GM18498 (cell line): ENCODE measurements around the gene STPG4.
"Not testable (repeated sequence)": the region's sequence is repeated elsewhere in the genome, so short reads cannot be mapped to it uniquely, and the experiment has no call there.

Experiments used
- ATAC-seq: cut with Tn5 transposase; IDR thresholded peaks from one replicate; pipeline ENCODE4 v1.9.1; 2021; ENCODE audit warnings: mild to moderate bottlenecking, moderate library complexity; ENCODE audit not compliant: unreplicated experiment

STPG4 gene

GRCh38 chr2:47128705-47129104, 26.4 kb downstream of the STPG4 start:
- ATAC-seq, result no peak

- no peak for ATAC-seq
Measured at GRCh38 chr2:47127862-47128543, 27.1 kb downstream of the STPG4 start.

- no peak for ATAC-seq
Measured at GRCh38 chr2:47126783-47127182, 28.3 kb downstream of the STPG4 start.

GRCh38 chr2:47124740-47125139, 30.4 kb downstream of the STPG4 start:
- ATAC-seq, result not testable (repeated sequence)

GRCh38 chr2:47120424-47120823, 34.7 kb downstream of the STPG4 start:
- ATAC-seq, result not testable (repeated sequence)

- ATAC-seq, result no peak
Measured at GRCh38 chr2:47119001-47119400, 36.1 kb downstream of the STPG4 start.

- ATAC-seq, result no peak
Measured at GRCh38 chr2:47118581-47118980, 36.5 kb downstream of the STPG4 start.

GRCh38 chr2:47112665-47113435, 42.3 kb downstream of the STPG4 start:
- ATAC-seq, result no peak

GRCh38 chr2:47109680-47110079, 45.4 kb downstream of the STPG4 start:
- ATAC-seq, result no peak

- no peak for ATAC-seq
Measured at GRCh38 chr2:47109007-47109375, 46.1 kb downstream of the STPG4 start.

GRCh38 chr2:47108267-47109006, 46.7 kb downstream of the STPG4 start:
- ATAC-seq, result not testable (repeated sequence)

GRCh38 chr2:47107201-47107600, 47.9 kb downstream of the STPG4 start:
- not testable (repeated sequence) for ATAC-seq

GRCh38 chr2:47106231-47106630, 48.9 kb downstream of the STPG4 start:
- not testable (repeated sequence) for ATAC-seq

GRCh38 chr2:47099712-47100111, 55.4 kb downstream of the STPG4 start:
- not testable (repeated sequence) for ATAC-seq

- ATAC-seq, result no peak
Measured at GRCh38 chr2:47098953-47099352, 56.2 kb downstream of the STPG4 start.

- no peak for ATAC-seq
Measured at GRCh38 chr2:47097563-47097962, 57.5 kb downstream of the STPG4 start.

GRCh38 chr2:47096451-47096850, 58.7 kb downstream of the STPG4 start:
- ATAC-seq, result no peak

- no peak for ATAC-seq
Measured at GRCh38 chr2:47095349-47096020, 59.6 kb downstream of the STPG4 start.

GRCh38 chr2:47094511-47095142, 60.5 kb downstream of the STPG4 start:
- ATAC-seq, result no peak

GRCh38 chr2:47093626-47094025, 61.5 kb downstream of the STPG4 start:
- ATAC-seq, result no peak

GRCh38 chr2:47092465-47092864, 62.6 kb downstream of the STPG4 start:
- no peak for ATAC-seq
